Measurements from ENCODE around the gene IRF2BP2. TPM values are rescaled to one million over a fixed set of nuclear protein-coding genes. Genes with fewer than 3 reads are reported as not detected.
A peak's percentile ranks its signal among the peaks of the same experiment; 100 is the strongest.

The IRF2BP2 gene
- total and polyA plus RNA-seq, 2 of the 13 experiments (the other 11 are each of a cell fraction or from before 2014, with no cell fraction given), result 140 to 147 TPM

GRCh38 chr1:234658138-234658537 lies 48.2 kb upstream of the IRF2BP2 start (continued):
- TF ChIP-seq ZNF687 (CRISPR knock-in tag; IDR thresholded peaks at IDR 0.05) (peak; percentile 65), NCOA2 (CRISPR knock-in tag; IDR thresholded peaks at IDR 0.05) (no peak), GATAD2A (CRISPR knock-in tag; IDR thresholded peaks at IDR 0.05) (peak; percentile 38; the same call in 1 of the 2 replicates), SMYD3 (CRISPR knock-in tag; IDR thresholded peaks at IDR 0.05) (0 out of 2 replicates have a peak, but pooled peaks have one; percentile 40)
- TF ChIP-seq, protein P1, sequence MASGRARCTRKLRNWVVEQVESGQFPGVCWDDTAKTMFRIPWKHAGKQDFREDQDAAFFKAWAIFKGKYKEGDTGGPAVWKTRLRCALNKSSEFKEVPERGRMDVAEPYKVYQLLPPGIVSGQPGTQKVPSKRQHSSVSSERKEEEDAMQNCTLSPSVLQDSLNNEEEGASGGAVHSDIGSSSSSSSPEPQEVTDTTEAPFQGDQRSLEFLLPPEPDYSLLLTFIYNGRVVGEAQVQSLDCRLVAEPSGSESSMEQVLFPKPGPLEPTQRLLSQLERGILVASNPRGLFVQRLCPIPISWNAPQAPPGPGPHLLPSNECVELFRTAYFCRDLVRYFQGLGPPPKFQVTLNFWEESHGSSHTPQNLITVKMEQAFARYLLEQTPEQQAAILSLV (CRISPR knock-in tag; IDR thresholded peaks at IDR 0.05; ENCODE audit: borderline replicate concordance), result no peak

DNA sequence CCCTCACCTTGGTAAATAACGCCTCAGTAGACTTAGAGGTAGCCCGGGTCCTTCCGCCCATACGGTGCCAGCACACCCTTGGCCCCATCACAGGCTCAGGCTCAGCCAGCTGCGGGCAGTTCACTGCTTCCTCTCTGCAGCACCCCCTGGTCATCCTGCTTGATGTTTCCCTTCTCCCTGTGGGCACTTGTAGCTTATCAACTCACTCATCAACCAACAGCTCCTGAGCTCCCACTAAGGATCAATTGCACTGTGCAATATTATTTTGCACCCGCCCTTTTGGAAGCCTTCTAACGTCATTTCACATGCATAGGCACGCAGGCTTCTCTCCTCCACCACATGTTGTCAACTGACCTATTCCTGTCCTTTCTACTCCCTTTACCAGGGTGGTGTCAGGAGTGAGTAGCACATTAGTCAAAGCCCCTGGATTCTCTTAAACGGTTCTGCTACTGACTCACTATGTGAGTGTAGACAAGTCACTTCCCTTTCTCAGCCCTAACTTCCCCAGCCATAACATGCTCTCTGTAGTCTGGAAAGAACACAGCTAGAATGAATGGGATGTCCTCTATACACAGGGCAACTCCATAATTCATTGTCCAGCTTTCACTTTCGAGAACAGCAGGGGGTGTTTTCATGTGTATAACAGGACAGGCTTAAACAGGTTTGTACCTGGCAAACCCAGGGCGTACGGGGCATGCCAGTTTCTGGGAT lies 47.1 kb upstream of the IRF2BP2 start:
- Histone ChIP-seq H3K9ac (ENCODE audit: insufficient read depth, low read depth, low read length) (no peak overlapping the region), H3K4me2 (ENCODE audit: low read depth, low read length) (no peak overlapping the region), H3K27me3 (ENCODE audit: control insufficient read depth in 1 of 2, insufficient read depth in 2 of 2, low read length in 2 of 2) (no peaks in the 10 kb centered on the region), H3K4me3 (replicated peaks in 1 of 3; ENCODE audit: insufficient read depth in 1 of 3, low read depth in 2 of 3, low read length in 3 of 3) (no peak overlapping the region), H3K36me3 (replicated peaks in 1 of 2; ENCODE audit: control insufficient read depth in 1 of 2, insufficient read depth in 2 of 2, low read length in 2 of 2) (no peaks in the 10 kb centered on the region), H2AFZ (ENCODE audit: low read length) (peak overlapping the region; percentile 37), H3K79me2 (ENCODE audit: insufficient read depth, low read length) (no peaks in the 10 kb centered on the region), H3K27ac (ENCODE audit: extremely low read length, insufficient read depth, low read length) (no peak overlapping the region), H4K20me1 (ENCODE audit: insufficient read depth, low read length) (no peaks in the 10 kb centered on the region), H3K9me3 (ENCODE audit: low read length) (no peaks in the 10 kb centered on the region), H3K4me1 (ENCODE audit: insufficient read depth, low read length) (peaks cover 66% of the 10 kb centered on the region)
- in situ Hi-C loops (cut with HindIII; ENCODE audit: extremely low pct_ligation_motif_present, low pct_unique_long_range_greater_than_20kb), result no loop called here
- WGBS (ENCODE audit: low lambda C conversion rate), result 86% methylated on average over 12 of the region's 12 CpGs
- intact Hi-C loops (cut with micrococcal nuclease; ENCODE audit: unreplicated experiment), result no loop called here
- FAIRE-seq (no peak), DNase-seq (ENCODE audit: low spot score) (peak; percentile 38), ATAC-seq (peak; percentile 53)
- TF ChIP-seq, protein P2, sequence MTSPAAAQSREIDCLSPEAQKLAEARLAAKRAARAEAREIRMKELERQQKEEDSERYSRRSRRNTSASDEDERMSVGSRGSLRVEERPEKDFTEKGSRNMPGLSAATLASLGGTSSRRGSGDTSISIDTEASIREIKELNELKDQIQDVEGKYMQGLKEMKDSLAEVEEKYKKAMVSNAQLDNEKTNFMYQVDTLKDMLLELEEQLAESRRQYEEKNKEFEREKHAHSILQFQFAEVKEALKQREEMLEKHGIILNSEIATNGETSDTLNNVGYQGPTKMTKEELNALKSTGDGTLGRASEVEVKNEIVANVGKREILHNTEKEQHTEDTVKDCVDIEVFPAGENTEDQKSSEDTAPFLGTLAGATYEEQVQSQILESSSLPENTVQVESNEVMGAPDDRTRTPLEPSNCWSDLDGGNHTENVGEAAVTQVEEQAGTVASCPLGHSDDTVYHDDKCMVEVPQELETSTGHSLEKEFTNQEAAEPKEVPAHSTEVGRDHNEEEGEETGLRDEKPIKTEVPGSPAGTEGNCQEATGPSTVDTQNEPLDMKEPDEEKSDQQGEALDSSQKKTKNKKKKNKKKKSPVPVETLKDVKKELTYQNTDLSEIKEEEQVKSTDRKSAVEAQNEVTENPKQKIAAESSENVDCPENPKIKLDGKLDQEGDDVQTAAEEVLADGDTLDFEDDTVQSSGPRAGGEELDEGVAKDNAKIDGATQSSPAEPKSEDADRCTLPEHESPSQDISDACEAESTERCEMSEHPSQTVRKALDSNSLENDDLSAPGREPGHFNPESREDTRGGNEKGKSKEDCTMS (CRISPR knock-in tag; conservative IDR thresholded peaks at IDR 0.05), result no peak
- ChIA-PET CTCF (ENCODE audit: low intra/inter-chr PET ratio, low total read pairs) (no interaction called here), POLR2A (interaction anchor here (1.1 to 3.7 kb wide), 9 partner anchors 11 to 427 kb away, joined by 3 to 41 read pairs (median 8); partner anchors contain the start of gene IRF2BP2)
- BruUV-seq (replicated peaks), result no TSS peak

All from HepG2 (cell line).